B cell (primary cell): Measurements from ENCODE around the gene CCDC54. TPM values are rescaled to one million over a fixed set of nuclear protein-coding genes. Genes with fewer than 3 reads are reported as not detected.

Experiments
- ATAC-seq: fragments of 200-7000 bp; cut with Tn5 transposase; one replicate; pipeline ENCODE4 v1.10.0; 2021; ENCODE audit warnings: low read depth, mild to moderate bottlenecking, moderate number of reproducible peaks, moderate library complexity
- CTCF ChIA-PET: fragments of 350-600 bp; sonication (Branson Sonifier 250); formaldehyde crosslinking; loops from one replicate; lab custom pipeline; 2021; ENCODE audit warnings: antibody characterized with exemption, inconsistent platforms; lab: Charles Lee
- POLR2A ChIA-PET: fragments of 350-600 bp; sonication (Branson Sonifier 250); formaldehyde crosslinking; loops from one replicate; lab custom pipeline; 2021; ENCODE audit warnings: antibody characterized with exemption; lab: Charles Lee
- DNase-seq: peaks from one replicate; pipeline ENCODE4 v3.0.0; 2013
- H2AFZ ChIP-seq: 2 replicates; pipeline ENCODE4 v1.6.1; 2012; ENCODE audit warnings: mild to moderate bottlenecking, low read depth, low read length; ENCODE audit not compliant: insufficient read depth, poor library complexity, severe bottlenecking
- H3K27ac ChIP-seq, 2 donors: 1 replicate in 1 of 2; 2 replicates in 1 of 2; pipeline ENCODE4 v1.5.1; 2012 to 2013; ENCODE audit warnings: low read length in 2 of 2, mild to moderate bottlenecking in 2 of 2, moderate library complexity in 1 of 2
- H3K27me3 ChIP-seq, 4 experiments: fragments of 200-600 bp in 1 of 4; sonication (generic) in 1 of 4; replicated peaks in 1 of 4; 1 replicate in 2 of 4; 2 replicates in 2 of 4; pipeline versions ENCODE4 v1.6.1 to v1.7.0; 2013 to 2016; ENCODE audit warnings: low read length in 3 of 4, mild to moderate bottlenecking in 2 of 4, mixed read lengths in 1 of 4, moderate library complexity in 1 of 4; ENCODE audit not compliant: insufficient read depth in 4 of 4, control insufficient read depth in 3 of 4; ENCODE audit errors: control extremely low read depth in 1 of 4
- H3K36me3 ChIP-seq, 2 experiments: replicated peaks in 1 of 2; 1 replicate in 1 of 2; 2 replicates in 1 of 2; pipeline versions ENCODE4 v1.6.1 to v1.7.1; 2013; ENCODE audit warnings: low read length in 1 of 2; ENCODE audit not compliant: insufficient read depth in 2 of 2, control insufficient read depth in 1 of 2; ENCODE audit errors: control extremely low read depth in 1 of 2, extremely low read depth in 1 of 2
- H3K4me1 ChIP-seq, 2 donors: fragments of 200-600 bp in 1 of 2; sonication (generic) in 1 of 2; 1 replicate in 1 of 2; 2 replicates in 1 of 2; pipeline versions ENCODE4 v1.5.1 to v1.6.1; 2013 to 2017; ENCODE audit warnings: low read length in 2 of 2; ENCODE audit not compliant: control insufficient read depth in 2 of 2, insufficient read depth in 2 of 2
- H3K4me2 ChIP-seq: replicated peaks from 2 replicates; pipeline ENCODE3; 2012; ENCODE audit warnings: mild to moderate bottlenecking, low read depth, low read length; ENCODE audit not compliant: poor library complexity, severe bottlenecking
- H3K4me3 ChIP-seq, 5 experiments: fragments of 200-600 bp in 1 of 5; sonication (generic) in 1 of 5; 1 replicate in 3 of 5; 2 replicates in 2 of 5; pipeline versions ENCODE4 v1.5.1 to v1.7.0; 2011 to 2016; ENCODE audit warnings: low read length in 4 of 5, mild to moderate bottlenecking in 4 of 5, low read depth in 2 of 5, control low read depth in 1 of 5, moderate library complexity in 1 of 5; ENCODE audit not compliant: insufficient read depth in 1 of 5; ENCODE audit errors: control extremely low read depth in 1 of 5, extremely low read depth in 1 of 5
- H3K79me2 ChIP-seq: fragments of 200-600 bp; sonication (generic); one replicate; pipeline ENCODE4 v1.6.0; 2016; ENCODE audit warnings: low read length; ENCODE audit not compliant: control insufficient read depth, insufficient read depth
- H3K9ac ChIP-seq: fragments of 200-600 bp; sonication (generic); 2 replicates; pipeline ENCODE4 v1.6.1; 2017; ENCODE audit warnings: mild to moderate bottlenecking, low read length, moderate library complexity
- H3K9me3 ChIP-seq, 3 donors: one replicate each; pipeline versions ENCODE4 v1.6.1 to v1.7.1; 2013; ENCODE audit warnings: low read length in 2 of 3; ENCODE audit not compliant: control insufficient read depth in 2 of 3, insufficient read depth in 1 of 3; ENCODE audit errors: control extremely low read depth in 1 of 3
- H4K20me1 ChIP-seq: 2 replicates; pipeline ENCODE4 v1.6.0; 2012; ENCODE audit warnings: mild to moderate bottlenecking, low read length; ENCODE audit not compliant: insufficient read depth, control insufficient read depth, poor library complexity, severe bottlenecking
- H3K27ac Mint-ChIP-seq: one replicate; pipeline ENCODE4 v1.8.0; 2021; ENCODE audit warnings: mixed read lengths
- H3K27me3 Mint-ChIP-seq: one replicate; pipeline ENCODE4 v1.8.0; 2021; ENCODE audit warnings: mixed read lengths
- H3K4me1 Mint-ChIP-seq: one replicate; pipeline ENCODE4 v1.8.0; 2021; ENCODE audit warnings: mixed read lengths
- H3K4me3 Mint-ChIP-seq: one replicate; pipeline ENCODE4 v1.8.0; 2021; ENCODE audit warnings: mixed read lengths
- H3K9me3 Mint-ChIP-seq: one replicate; pipeline ENCODE4 v1.8.0; 2022; ENCODE audit warnings: mixed read lengths; ENCODE audit not compliant: insufficient read depth
- EZH2 ChIP-seq: IDR thresholded peaks from 2 replicates; pipeline ENCODE4 v1.6.1; 2012; ENCODE audit warnings: borderline replicate concordance, low read depth, mild to moderate bottlenecking, moderate library complexity, low read length; ENCODE audit not compliant: insufficient read depth, poor library complexity, severe bottlenecking
- WGBS: methylation state at CpG from one replicate; pipeline ENCODE4 v1.1.5; 2013; ENCODE audit warnings: missing lambda C conversion rate; ENCODE audit not compliant: insufficient coverage; 5-methylcytosine and 5-hydroxymethylcytosine counted together
- intact Hi-C: fragments of 100-400 bp; cut with micrococcal nuclease; formaldehyde crosslinking; loops from one replicate; pipeline ENCODE4 v1.10.0; 2022
- polyA plus RNA-seq: library from polyadenylated mRNA; depleted of rRNA; stranded (reverse); fragments of >200 nt; gene quantifications from 2 replicates; pipeline ENCODE4 v1.2.3, GENCODE V29; 2012
- total RNA-seq, 2 donors: library from RNA; stranded (reverse); fragments of 120-200 nt in 1 of 2; gene quantifications; 1 replicate in 1 of 2; 2 replicates in 1 of 2; pipeline versions ENCODE4 v1.2.3 to v1.2.4, GENCODE V29; 2013 to 2022
- TF ChIP-seq, protein P1 (sequence below): fragments of 200-600 bp; IDR thresholded peaks from one replicate; pipeline ENCODE4 v1.8.0; 2022; ENCODE audit warnings: antibody characterized with exemption, mild to moderate bottlenecking

The CCDC54 gene
- total and polyA plus RNA-seq, 2 donors (not counting 1 experiment from before 2014, with no cell fraction given) = not detected

DNA sequence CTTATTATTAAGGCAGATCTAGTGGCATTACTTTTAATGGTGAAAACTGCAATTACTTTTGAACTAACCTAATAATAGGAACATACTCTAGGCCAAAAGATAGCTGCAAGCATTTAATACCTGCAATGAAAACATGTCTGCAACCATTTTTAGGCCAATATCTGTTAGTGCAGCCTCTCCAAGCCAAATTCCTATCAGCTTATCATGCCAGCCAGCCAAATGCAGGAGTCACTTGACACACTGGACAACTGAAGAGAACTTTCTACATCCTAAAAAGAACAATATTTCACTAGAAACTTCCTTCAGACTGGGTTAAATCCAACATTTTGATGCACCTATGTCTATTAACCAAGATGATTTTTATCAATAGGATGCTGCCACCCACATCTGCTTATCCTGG, 33.8 kb downstream of the CCDC54 start:
- Histone ChIP-seq H3K9me3 (peaks cover 0 to 19% (median 10%) of the 10 kb centered on the region in 3 donors), H3K27me3 (no peaks in the 10 kb centered on the region), H3K9ac (no peak overlapping the region), H4K20me1 (no peaks in the 10 kb centered on the region), H3K79me2 (no peaks in the 10 kb centered on the region), H3K36me3 (no peaks in the 10 kb centered on the region), H3K27ac (no peak overlapping the region), H3K4me1 (no peaks in the 10 kb centered on the region), H3K4me3 (no peak overlapping the region), H3K4me2 (no peak overlapping the region), H2AFZ (no peak overlapping the region)
- peaks cover 5% of the 10 kb centered on the region for H3K4me1 Mint-ChIP-seq
- no peak for ATAC-seq
- H3K27me3 Mint-ChIP-seq = no peaks in the 10 kb centered on the region
- no peak overlapping the region for H3K27ac Mint-ChIP-seq
- no peak for DNase-seq
- ChIA-PET CTCF (interaction anchor here (0.6 to 2.6 kb wide), 3 partner anchors 8 to 16 kb away, joined by 3 to 14 read pairs (median 4); no protein-coding TSS in a partner anchor), POLR2A (no interaction called here)
- no peak overlapping the region for H3K4me3 Mint-ChIP-seq
- peaks cover 6% of the 10 kb centered on the region for H3K9me3 Mint-ChIP-seq
- intact Hi-C loops = no loop called here
- no peak for TF ChIP-seq EZH2
- TF ChIP-seq, protein P1, sequence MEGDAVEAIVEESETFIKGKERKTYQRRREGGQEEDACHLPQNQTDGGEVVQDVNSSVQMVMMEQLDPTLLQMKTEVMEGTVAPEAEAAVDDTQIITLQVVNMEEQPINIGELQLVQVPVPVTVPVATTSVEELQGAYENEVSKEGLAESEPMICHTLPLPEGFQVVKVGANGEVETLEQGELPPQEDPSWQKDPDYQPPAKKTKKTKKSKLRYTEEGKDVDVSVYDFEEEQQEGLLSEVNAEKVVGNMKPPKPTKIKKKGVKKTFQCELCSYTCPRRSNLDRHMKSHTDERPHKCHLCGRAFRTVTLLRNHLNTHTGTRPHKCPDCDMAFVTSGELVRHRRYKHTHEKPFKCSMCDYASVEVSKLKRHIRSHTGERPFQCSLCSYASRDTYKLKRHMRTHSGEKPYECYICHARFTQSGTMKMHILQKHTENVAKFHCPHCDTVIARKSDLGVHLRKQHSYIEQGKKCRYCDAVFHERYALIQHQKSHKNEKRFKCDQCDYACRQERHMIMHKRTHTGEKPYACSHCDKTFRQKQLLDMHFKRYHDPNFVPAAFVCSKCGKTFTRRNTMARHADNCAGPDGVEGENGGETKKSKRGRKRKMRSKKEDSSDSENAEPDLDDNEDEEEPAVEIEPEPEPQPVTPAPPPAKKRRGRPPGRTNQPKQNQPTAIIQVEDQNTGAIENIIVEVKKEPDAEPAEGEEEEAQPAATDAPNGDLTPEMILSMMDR = no peak

GRCh38 chr3:107411779-107412178, 34.5 kb downstream of the CCDC54 start:
- Histone ChIP-seq H3K27me3 (no peaks in the 10 kb centered on the region), H3K4me2 (no peak overlapping the region), H3K4me1 (no peaks in the 10 kb centered on the region), H4K20me1 (no peaks in the 10 kb centered on the region), H2AFZ (no peak overlapping the region), H3K9me3 (peaks cover 0 to 19% (median 10%) of the 10 kb centered on the region in 3 donors), H3K9ac (no peak overlapping the region), H3K27ac (no peak overlapping the region), H3K4me3 (no peak overlapping the region), H3K79me2 (no peaks in the 10 kb centered on the region), H3K36me3 (no peaks in the 10 kb centered on the region)
- Mint-ChIP-seq H3K27ac (no peak overlapping the region), H3K4me1 (peaks cover 5% of the 10 kb centered on the region), H3K27me3 (no peaks in the 10 kb centered on the region), H3K4me3 (no peak overlapping the region), H3K9me3 (peaks cover 6% of the 10 kb centered on the region)
- ATAC-seq (no peak), DNase-seq (no peak)
- intact Hi-C loops = no loop called here
- ChIA-PET CTCF (interaction anchor here (1.2 to 2.2 kb wide), 2 partner anchors 10 to 11 kb away, joined by 3 to 10 read pairs; no protein-coding TSS in a partner anchor), POLR2A (no interaction called here)
- TF ChIP-seq, protein P1 = no peak
- no CpG with 5 or more reads among the region's 2 CpGs for WGBS
